Activated naive CD8-positive, alpha-beta T cell treated with anti-CD3 and anti-CD28 coated beads, Interleukin-2, amount 50 U/mL, for 16 hours (primary cell): ENCODE measurements around the gene GIT2.
A peak's percentile ranks its signal among the peaks of the same experiment; 100 is the strongest.
"Not testable (repeated sequence)": the region's sequence is repeated elsewhere in the genome, so short reads cannot be mapped to it uniquely, and the experiment has no call there.

Experiments used
- DNase-seq: peaks from one replicate; pipeline ENCODE4 v3.0.0-alpha.2; 2020; ENCODE audit warnings: low read depth, low spot score

The GIT2 gene

GRCh38 chr12:109995686-109996482 lies at the start of gene GIT2:
Gene GIT2, minus strand, starts transcription at chr12:109996368. Its CDS starts 144 bp downstream, at chr12:109996224.
- peak; percentile 85 for DNase-seq

GRCh38 chr12:110042264-110042663 lies 46.1 kb upstream of the GIT2 start:
- DNase-seq = no peak

- DNase-seq = no peak
Observed at GRCh38 chr12:110039085-110039807, 43.1 kb upstream of the GIT2 start.

- DNase-seq = no peak
Observed at GRCh38 chr12:110038741-110039084, 42.5 kb upstream of the GIT2 start.

- no peak for DNase-seq
Observed at GRCh38 chr12:110037315-110037714, 41.1 kb upstream of the GIT2 start.

- DNase-seq = no peak
Observed at GRCh38 chr12:110035534-110036104, 39.5 kb upstream of the GIT2 start.

GRCh38 chr12:110033888-110034287 lies 37.7 kb upstream of the GIT2 start:
- no peak for DNase-seq

GRCh38 chr12:110029290-110029815 lies 33.2 kb upstream of the GIT2 start:
- DNase-seq = no peak

- no peak for DNase-seq
Observed at GRCh38 chr12:110028323-110028722, 32.2 kb upstream of the GIT2 start.

- DNase-seq = no peak
Observed at GRCh38 chr12:110024051-110024450, 27.9 kb upstream of the GIT2 start.

- no peak for DNase-seq
Observed at GRCh38 chr12:110023059-110023980, 27.2 kb upstream of the GIT2 start.

GRCh38 chr12:110020956-110021355 lies 24.8 kb upstream of the GIT2 start:
- DNase-seq = no peak

- no peak for DNase-seq
Observed at GRCh38 chr12:110015132-110015531, 19.0 kb upstream of the GIT2 start.

- DNase-seq = no peak
Observed at GRCh38 chr12:110012659-110013058, 16.5 kb upstream of the GIT2 start.

- no peak for DNase-seq
Observed at GRCh38 chr12:110012137-110012536, 16.0 kb upstream of the GIT2 start.

- no peak for DNase-seq
Observed at GRCh38 chr12:110010853-110011723, 14.9 kb upstream of the GIT2 start.

- not testable (repeated sequence) for DNase-seq
Observed at GRCh38 chr12:110008681-110009398, 12.7 kb upstream of the GIT2 start.

- no peak for DNase-seq
Observed at GRCh38 chr12:110007881-110008280, 11.7 kb upstream of the GIT2 start.

GRCh38 chr12:110006115-110006514 lies 9.9 kb upstream of the GIT2 start:
- DNase-seq = no peak
